Fibroblast of skin of right biceps (primary cell): Measurements from ENCODE around the gene RBM27.
"Not testable (repeated sequence)": the region's sequence is repeated elsewhere in the genome, so short reads cannot be mapped to it uniquely, and the experiment has no call there.

ENCODE experiments used
- DNase-seq: peaks from one replicate; pipeline ENCODE4 v3.0.0-alpha.2; 2013

RBM27 gene

GRCh38 chr5:146206257-146206656 is 2.9 kb downstream of the RBM27 start:
- DNase-seq = no peak

- no peak for DNase-seq
Observed at GRCh38 chr5:146208916-146209522, 5.6 kb downstream of the RBM27 start.

GRCh38 chr5:146209714-146210113 is 6.3 kb downstream of the RBM27 start:
- no peak for DNase-seq

GRCh38 chr5:146210810-146211209 is 7.4 kb downstream of the RBM27 start:
- DNase-seq = not testable (repeated sequence)

- DNase-seq = peak; percentile 3
Observed at GRCh38 chr5:146213210-146213826, 9.9 kb downstream of the RBM27 start.

- DNase-seq = not testable (repeated sequence)
Observed at GRCh38 chr5:146214881-146215280, 11.5 kb downstream of the RBM27 start.

- no peak for DNase-seq
Observed at GRCh38 chr5:146218168-146218567, 14.8 kb downstream of the RBM27 start.

GRCh38 chr5:146219243-146219642 is 15.8 kb downstream of the RBM27 start:
- DNase-seq = no peak

GRCh38 chr5:146221234-146221633 is 17.8 kb downstream of the RBM27 start:
- no peak for DNase-seq

GRCh38 chr5:146222005-146222404 is 18.6 kb downstream of the RBM27 start:
- DNase-seq = no peak

- DNase-seq = no peak
Observed at GRCh38 chr5:146223179-146223578, 19.8 kb downstream of the RBM27 start.

- no peak for DNase-seq
Observed at GRCh38 chr5:146229222-146229621, 25.8 kb downstream of the RBM27 start.

GRCh38 chr5:146232223-146232622 is 28.8 kb downstream of the RBM27 start:
- no peak for DNase-seq

- no peak for DNase-seq
Observed at GRCh38 chr5:146233441-146233840, 30.0 kb downstream of the RBM27 start.

GRCh38 chr5:146238973-146239372 is 35.6 kb downstream of the RBM27 start:
- DNase-seq = no peak

- peak; percentile 32 for DNase-seq
Observed at GRCh38 chr5:146240951-146241350, 37.5 kb downstream of the RBM27 start.

- no peak for DNase-seq
Observed at GRCh38 chr5:146243247-146243646, 39.8 kb downstream of the RBM27 start.

- DNase-seq = no peak
Observed at GRCh38 chr5:146248561-146248960, 45.2 kb downstream of the RBM27 start.

GRCh38 chr5:146249801-146250200 is 46.4 kb downstream of the RBM27 start:
- DNase-seq = no peak
